HG02623 (cell line): Measurements from ENCODE around the gene MDGA2.
"Not testable (repeated sequence)": the region's sequence is repeated elsewhere in the genome, so short reads cannot be mapped to it uniquely, and the experiment has no call there.

Source experiments
- ATAC-seq: cut with Tn5 transposase; IDR thresholded peaks from one replicate; pipeline ENCODE4 v1.9.1; 2021; ENCODE audit warnings: moderate library complexity; ENCODE audit not compliant: unreplicated experiment

The MDGA2 gene

GRCh38 chr14:47257013-47257412 lies 418.4 kb downstream of the MDGA2 start:
- no peak for ATAC-seq

- no peak for ATAC-seq
Measured at GRCh38 chr14:47252802-47253201, 422.6 kb downstream of the MDGA2 start.

- no peak for ATAC-seq
Measured at GRCh38 chr14:47246367-47246766, 429.0 kb downstream of the MDGA2 start.

GRCh38 chr14:47242579-47242978 lies 432.8 kb downstream of the MDGA2 start:
- ATAC-seq = not testable (repeated sequence)

GRCh38 chr14:47240748-47241437 lies 434.5 kb downstream of the MDGA2 start:
- ATAC-seq = no peak

- no peak for ATAC-seq
Measured at GRCh38 chr14:47235619-47236018, 439.8 kb downstream of the MDGA2 start.

GRCh38 chr14:47226877-47227520 lies 448.4 kb downstream of the MDGA2 start:
- ATAC-seq = no peak

- no peak for ATAC-seq
Measured at GRCh38 chr14:47223656-47224055, 451.7 kb downstream of the MDGA2 start.

GRCh38 chr14:47220096-47220495 lies 455.3 kb downstream of the MDGA2 start:
- no peak for ATAC-seq

- no peak for ATAC-seq
Measured at GRCh38 chr14:47211263-47211662, 464.1 kb downstream of the MDGA2 start.

GRCh38 chr14:47210099-47210498 lies 465.3 kb downstream of the MDGA2 start:
- no peak for ATAC-seq

- ATAC-seq = no peak
Measured at GRCh38 chr14:47208434-47208833, 467.0 kb downstream of the MDGA2 start.

GRCh38 chr14:47207617-47208016 lies 467.8 kb downstream of the MDGA2 start:
- ATAC-seq = no peak

GRCh38 chr14:47200740-47201139 lies 474.7 kb downstream of the MDGA2 start:
- ATAC-seq = no peak

- no peak for ATAC-seq
Measured at GRCh38 chr14:47195582-47195981, 479.8 kb downstream of the MDGA2 start.

GRCh38 chr14:47194055-47194454 lies 481.4 kb downstream of the MDGA2 start:
- no peak for ATAC-seq

GRCh38 chr14:47192203-47192602 lies 483.2 kb downstream of the MDGA2 start:
- ATAC-seq = not testable (repeated sequence)

- ATAC-seq = no peak
Measured at GRCh38 chr14:47191700-47192099, 483.7 kb downstream of the MDGA2 start.

- no peak for ATAC-seq
Measured at GRCh38 chr14:47189911-47190484, 485.4 kb downstream of the MDGA2 start.

GRCh38 chr14:47186486-47186885 lies 488.9 kb downstream of the MDGA2 start:
- no peak for ATAC-seq

- ATAC-seq = no peak
Measured at GRCh38 chr14:47179906-47180305, 495.5 kb downstream of the MDGA2 start.

- ATAC-seq = not testable (repeated sequence)
Measured at GRCh38 chr14:47171896-47172295, 503.5 kb downstream of the MDGA2 start.
